Measurements from ENCODE around the gene UMODL1. TPM values are rescaled to one million over a fixed set of nuclear protein-coding genes. Genes with fewer than 3 reads are reported as not detected.

The UMODL1 gene
- total RNA-seq, 1 donor from 2014 or later: not detected

DNA sequence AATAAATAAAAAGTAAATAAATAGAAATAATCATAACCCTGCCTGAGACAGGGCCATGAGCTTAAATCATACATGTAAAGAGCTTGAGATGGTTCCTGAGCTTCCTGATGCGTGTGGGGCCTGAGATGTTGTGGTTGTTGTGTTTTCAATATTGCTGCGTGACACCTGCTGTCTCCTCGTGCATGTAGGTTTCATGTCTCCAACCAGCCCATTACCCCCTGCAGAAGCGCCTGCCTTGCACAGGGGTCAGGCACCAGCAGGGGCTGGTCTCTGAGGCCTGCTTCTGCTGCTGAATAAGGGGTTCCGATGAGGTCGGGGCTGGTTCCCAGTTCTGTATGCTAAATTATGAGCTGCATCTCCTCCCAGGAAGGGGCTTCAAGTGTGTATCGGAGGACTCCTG, 15.9 kb downstream of the UMODL1 start:
- intact Hi-C loops (cut with micrococcal nuclease): no loop called here
- H3K4me1 Mint-ChIP-seq: peaks cover 15% of the 10 kb centered on the region

DNA sequence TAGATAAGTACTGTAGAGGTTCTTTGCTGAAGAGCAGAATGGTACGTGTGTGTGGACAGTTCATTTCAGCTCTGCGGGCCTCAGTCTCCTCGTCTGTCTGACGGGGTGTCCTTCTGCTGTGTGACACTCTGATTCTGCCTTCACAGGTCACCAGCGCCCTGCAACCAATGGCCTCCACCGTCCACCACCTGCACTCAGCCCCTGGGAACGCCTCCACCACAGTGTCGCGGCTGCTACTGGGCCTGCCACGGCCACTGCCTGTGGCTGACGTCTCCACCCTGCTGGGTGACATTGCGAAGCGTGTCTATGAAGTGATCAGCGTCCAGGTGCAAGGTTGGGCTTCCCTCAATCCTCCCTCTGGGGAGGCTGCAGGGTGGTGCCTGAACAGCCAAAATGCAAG, 17.0 kb downstream of the UMODL1 start:
- no peaks in the 10 kb centered on the region for H3K36me3 Mint-ChIP-seq (ENCODE audit: low read depth)
- intact Hi-C loops (cut with micrococcal nuclease): no loop called here
- no peaks in the 10 kb centered on the region for H3K9me3 Mint-ChIP-seq
- peaks cover 11% of the 10 kb centered on the region for H3K27me3 Mint-ChIP-seq
- DNase-seq: no peak
- H3K4me3 Mint-ChIP-seq: no peak overlapping the region
- H3K27ac Mint-ChIP-seq: no peak overlapping the region
- peaks cover 15% of the 10 kb centered on the region for H3K4me1 Mint-ChIP-seq

More for the DNA sequence above, 15.9 kb downstream of the UMODL1 start:
- Mint-ChIP-seq H3K9me3 (no peaks in the 10 kb centered on the region), H3K36me3 (ENCODE audit: low read depth) (no peaks in the 10 kb centered on the region), H3K27me3 (peaks cover 11% of the 10 kb centered on the region), H3K4me3 (no peak overlapping the region), H3K27ac (no peak overlapping the region)
- no peak for DNase-seq

DNA sequence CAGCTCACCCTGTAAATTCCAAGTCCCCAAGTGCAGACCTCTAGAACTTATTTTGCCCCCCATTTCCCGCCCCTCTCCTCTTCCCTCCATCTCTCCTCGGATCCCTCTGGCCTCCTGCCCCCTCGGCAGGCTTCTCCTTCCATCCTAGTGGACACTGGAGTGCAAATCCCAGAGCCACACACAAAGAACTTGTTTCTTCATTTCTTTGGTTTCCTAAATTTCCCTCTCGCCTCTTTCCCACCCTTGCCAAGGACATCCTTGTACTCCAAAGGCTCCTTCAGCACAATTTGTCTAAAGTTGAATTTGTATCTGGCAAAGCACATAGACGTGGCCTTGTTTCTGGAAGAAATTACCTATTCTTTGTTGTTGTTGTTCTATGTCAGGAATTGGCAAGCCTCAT, 17.5 kb downstream of the UMODL1 start:
- Mint-ChIP-seq H3K4me1 (peaks cover 15% of the 10 kb centered on the region), H3K36me3 (ENCODE audit: low read depth) (no peaks in the 10 kb centered on the region), H3K4me3 (no peak overlapping the region), H3K9me3 (no peaks in the 10 kb centered on the region), H3K27me3 (peaks cover 11% of the 10 kb centered on the region), H3K27ac (no peak overlapping the region)
- no peak for DNase-seq
- intact Hi-C loops (cut with micrococcal nuclease): no loop called here

DNA sequence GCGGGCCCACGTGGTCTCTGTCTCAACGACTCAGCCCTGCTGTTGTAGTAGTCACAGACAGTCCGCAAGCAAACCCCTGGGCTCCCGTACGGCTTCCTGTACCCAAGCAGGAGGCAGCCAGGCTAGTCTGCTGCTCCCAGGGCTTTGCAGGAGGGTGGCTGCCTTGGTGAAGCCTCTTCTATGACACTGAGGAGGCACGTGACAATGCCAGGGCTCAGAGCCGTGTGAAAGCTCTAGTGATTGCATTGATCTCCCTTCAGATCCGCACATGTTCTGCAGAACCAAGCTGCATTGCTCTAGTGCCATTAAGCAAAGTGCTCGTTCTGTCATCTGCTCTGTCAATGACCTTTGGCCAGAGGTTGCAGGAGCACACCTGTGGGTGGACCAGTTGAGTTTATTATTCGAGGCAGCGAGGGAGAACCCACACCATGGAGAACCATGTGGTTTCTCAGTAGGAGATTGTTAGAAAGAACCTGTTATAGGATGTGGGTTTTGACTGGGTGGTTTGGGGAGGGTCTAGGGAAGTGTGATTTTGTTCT, 18.0 kb downstream of the UMODL1 start:
- Mint-ChIP-seq H3K9me3 (no peaks in the 10 kb centered on the region), H3K27ac (no peak overlapping the region), H3K4me1 (peaks cover 15% of the 10 kb centered on the region), H3K27me3 (peaks cover 11% of the 10 kb centered on the region), H3K4me3 (no peak overlapping the region), H3K36me3 (ENCODE audit: low read depth) (no peaks in the 10 kb centered on the region)
- intact Hi-C loops (cut with micrococcal nuclease): no loop called here
- peak; percentile 67 for DNase-seq

DNA sequence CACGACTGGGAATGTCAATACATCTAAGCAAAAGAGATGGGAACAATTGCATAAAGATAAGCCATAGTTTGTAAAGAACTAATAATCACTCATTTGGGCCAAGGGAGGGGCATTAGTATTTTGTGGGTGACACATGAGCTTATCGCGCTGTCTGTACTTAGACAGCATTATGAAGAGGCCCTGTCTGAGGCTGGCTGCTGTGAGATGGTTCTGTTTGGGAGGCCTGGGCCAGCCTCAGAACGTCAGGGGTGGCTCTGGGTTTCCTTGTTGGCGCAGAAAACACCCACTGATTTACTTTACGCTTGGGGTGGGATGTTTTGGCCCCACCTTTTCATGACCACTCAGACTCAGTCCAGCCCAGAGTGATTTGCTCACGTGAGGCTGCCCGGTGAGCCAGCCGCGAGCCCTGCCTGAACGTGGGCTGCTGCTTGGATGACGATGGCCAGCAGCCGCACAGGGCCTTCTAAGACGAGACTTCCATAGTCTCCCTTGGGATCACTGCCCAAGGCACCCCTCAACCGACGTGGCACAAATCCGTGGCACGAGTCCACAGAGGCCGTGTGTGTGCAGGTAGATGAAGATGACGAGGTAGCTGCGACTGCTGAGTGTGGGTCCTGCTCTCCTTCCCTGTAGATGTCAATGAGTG, 18.7 kb downstream of the UMODL1 start:
- H3K4me3 Mint-ChIP-seq: no peak overlapping the region
- no peak overlapping the region for H3K27ac Mint-ChIP-seq
- intact Hi-C loops (cut with micrococcal nuclease): no loop called here
- H3K9me3 Mint-ChIP-seq: no peaks in the 10 kb centered on the region
- no peaks in the 10 kb centered on the region for H3K36me3 Mint-ChIP-seq (ENCODE audit: low read depth)
- DNase-seq: no peak
- peaks cover 15% of the 10 kb centered on the region for H3K4me1 Mint-ChIP-seq
- H3K27me3 Mint-ChIP-seq: peaks cover 11% of the 10 kb centered on the region

DNA sequence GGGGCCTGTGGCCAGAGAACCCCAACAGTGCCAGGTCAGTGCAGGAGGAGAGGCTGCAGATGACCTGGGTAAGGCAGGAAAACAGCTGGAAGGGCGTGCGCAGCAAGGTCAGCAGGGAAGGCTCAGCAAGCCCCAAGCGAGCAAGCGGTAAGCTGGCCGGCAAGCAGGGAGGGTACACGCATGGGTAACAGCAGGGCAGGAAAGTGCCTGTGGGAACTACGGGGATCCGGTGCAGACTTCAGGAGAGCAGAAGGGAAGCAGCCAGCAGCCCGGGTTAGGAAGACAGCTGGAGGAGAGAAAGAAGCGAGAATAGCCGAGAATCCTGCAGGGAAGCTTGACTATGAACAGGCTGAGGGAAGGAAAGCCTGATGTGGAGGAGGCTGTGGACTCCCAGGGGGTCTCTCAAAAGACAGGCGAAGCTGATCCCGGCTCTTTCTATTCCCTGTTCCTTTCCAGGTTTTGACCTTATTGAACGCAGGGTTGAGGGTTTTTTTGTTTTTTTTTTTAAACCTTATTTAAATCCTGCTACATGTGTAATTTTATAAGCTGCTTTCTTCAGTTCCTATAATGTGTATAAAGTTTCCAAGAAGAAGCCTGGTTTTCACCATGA, 20.9 kb downstream of the UMODL1 start:
- H3K4me1 Mint-ChIP-seq: peaks cover 15% of the 10 kb centered on the region
- intact Hi-C loops (cut with micrococcal nuclease): no loop called here
- peaks cover 15% of the 10 kb centered on the region for H3K27me3 Mint-ChIP-seq
- DNase-seq: no peak
- no peak overlapping the region for H3K4me3 Mint-ChIP-seq
- no peak overlapping the region for H3K27ac Mint-ChIP-seq
- H3K36me3 Mint-ChIP-seq (ENCODE audit: low read depth): no peaks in the 10 kb centered on the region
- H3K9me3 Mint-ChIP-seq: no peaks in the 10 kb centered on the region

DNA sequence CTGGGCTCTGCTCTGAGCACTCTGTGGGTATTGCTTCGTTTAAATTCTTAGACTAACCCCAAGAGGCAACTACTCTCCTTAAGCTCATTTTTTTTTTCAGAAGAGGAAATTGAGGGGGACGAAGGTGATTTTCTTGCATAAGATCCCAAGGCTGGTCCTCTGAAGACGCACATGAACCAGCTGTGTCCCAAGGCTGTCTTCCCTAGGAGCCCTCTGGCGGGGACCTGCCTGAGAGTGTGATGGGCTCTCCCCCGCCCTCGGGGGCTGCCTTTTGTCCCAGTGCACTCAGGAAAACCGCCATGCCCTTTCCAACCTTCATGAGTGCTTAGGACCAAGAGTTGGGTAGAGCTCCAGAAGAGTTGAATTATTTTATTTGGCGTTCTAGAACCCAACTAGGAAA, 21.7 kb downstream of the UMODL1 start:
- H3K9me3 Mint-ChIP-seq: no peaks in the 10 kb centered on the region

DNA sequence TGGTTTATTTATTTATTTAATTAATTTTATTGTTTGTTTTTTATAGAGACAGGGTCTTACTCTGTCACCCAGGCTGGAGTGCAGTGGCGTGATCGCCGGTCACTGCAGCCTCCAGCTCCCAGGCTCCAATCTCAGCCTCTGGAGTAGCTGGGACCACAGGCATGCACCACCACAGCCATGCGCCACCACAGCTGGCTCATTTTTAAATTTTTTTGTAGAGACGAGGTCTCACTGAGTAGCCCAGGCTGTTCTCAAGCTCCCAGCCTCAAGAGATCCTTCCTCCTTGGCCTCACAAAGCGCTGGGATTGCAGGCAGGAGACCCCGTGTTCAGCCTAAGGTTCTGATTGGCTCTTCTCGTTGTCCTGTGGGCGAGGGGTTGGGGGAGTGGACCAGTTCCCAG, 22.1 kb downstream of the UMODL1 start:
- Mint-ChIP-seq H3K4me1 (peaks cover 15% of the 10 kb centered on the region), H3K4me3 (no peak overlapping the region), H3K27ac (no peak overlapping the region), H3K27me3 (peaks cover 19% of the 10 kb centered on the region), H3K9me3 (no peaks in the 10 kb centered on the region), H3K36me3 (ENCODE audit: low read depth) (no peaks in the 10 kb centered on the region)
- DNase-seq: no peak
- intact Hi-C loops (cut with micrococcal nuclease): no loop called here

More for the DNA sequence above, 21.7 kb downstream of the UMODL1 start:
- peaks cover 15% of the 10 kb centered on the region for H3K4me1 Mint-ChIP-seq
- intact Hi-C loops (cut with micrococcal nuclease): no loop called here
- H3K4me3 Mint-ChIP-seq: no peak overlapping the region
- H3K27me3 Mint-ChIP-seq: peaks cover 19% of the 10 kb centered on the region
- H3K27ac Mint-ChIP-seq: no peak overlapping the region
- no peaks in the 10 kb centered on the region for H3K36me3 Mint-ChIP-seq (ENCODE audit: low read depth)
- DNase-seq: no peak

DNA sequence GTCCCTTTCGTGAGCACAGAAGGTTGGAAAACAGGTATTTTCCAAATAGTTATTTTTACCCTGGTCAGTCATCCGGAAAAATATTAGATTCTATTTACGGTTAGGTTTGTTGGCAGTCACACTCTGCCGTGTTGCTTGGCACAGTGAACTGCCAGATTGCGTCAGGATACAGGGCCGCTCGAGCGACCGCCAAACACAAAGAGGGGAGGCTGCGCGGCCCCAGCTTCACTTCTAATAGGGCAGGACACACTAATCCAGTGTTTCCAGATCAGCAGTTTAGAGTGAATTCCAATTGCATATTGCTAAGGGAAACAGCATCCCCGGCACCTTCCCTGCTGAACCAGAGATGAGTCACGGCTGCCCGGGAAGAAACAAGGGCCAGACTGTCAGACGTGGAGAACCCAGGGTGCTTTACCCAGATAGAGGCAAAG, 22.9 kb downstream of the UMODL1 start:
- Mint-ChIP-seq H3K4me3 (no peak overlapping the region), H3K9me3 (no peaks in the 10 kb centered on the region), H3K27me3 (peaks cover 17% of the 10 kb centered on the region), H3K27ac (no peak overlapping the region), H3K36me3 (ENCODE audit: low read depth) (no peaks in the 10 kb centered on the region), H3K4me1 (peaks cover 10% of the 10 kb centered on the region)
- intact Hi-C loops (cut with micrococcal nuclease): no loop called here
- DNase-seq: no peak

DNA sequence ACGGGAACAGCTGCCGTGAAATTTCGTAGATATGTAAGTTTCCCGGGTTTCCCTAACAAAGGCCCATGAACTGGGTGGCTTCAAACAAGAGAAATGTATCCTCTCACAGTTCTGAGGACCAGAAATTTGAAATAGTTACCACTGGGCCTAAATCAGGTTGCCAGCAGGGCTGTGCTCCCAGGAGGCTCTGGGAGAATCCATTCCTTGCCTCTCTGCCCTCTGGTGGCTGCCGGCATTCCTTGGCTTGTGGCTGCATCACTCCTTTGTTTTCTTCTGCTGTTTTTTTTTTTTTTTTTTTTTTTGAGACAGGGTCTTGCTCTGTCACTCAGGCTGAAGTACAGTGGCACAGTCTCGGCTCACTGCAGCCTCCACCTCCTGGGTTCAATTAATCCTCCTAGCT, 23.7 kb downstream of the UMODL1 start:
- H3K4me1 Mint-ChIP-seq: peaks cover 2% of the 10 kb centered on the region
- H3K36me3 Mint-ChIP-seq (ENCODE audit: low read depth): no peaks in the 10 kb centered on the region
- peaks cover 17% of the 10 kb centered on the region for H3K27me3 Mint-ChIP-seq
- no peak overlapping the region for H3K4me3 Mint-ChIP-seq
- H3K27ac Mint-ChIP-seq: no peak overlapping the region
- H3K9me3 Mint-ChIP-seq: no peaks in the 10 kb centered on the region
- DNase-seq: no peak
- intact Hi-C loops (cut with micrococcal nuclease): no loop called here

DNA sequence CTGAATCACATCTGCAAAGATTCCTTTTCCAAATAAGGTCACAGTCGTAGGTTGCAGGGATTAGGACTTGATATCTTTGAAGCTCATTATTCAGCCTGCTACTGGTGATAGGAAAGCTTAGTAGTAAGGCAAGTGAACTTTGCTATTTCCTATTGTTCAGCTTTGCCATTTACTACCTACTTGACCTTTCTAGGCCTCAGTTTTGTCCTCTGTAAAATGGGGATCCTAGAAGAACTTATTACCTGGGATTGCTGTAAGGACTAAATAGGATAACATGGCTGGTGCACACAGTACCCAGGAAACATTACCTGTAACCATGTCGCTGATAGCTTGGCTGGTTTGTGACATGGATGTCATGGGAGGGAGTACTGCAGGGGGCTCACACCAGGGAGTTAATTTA, 24.5 kb downstream of the UMODL1 start:
- Mint-ChIP-seq H3K27me3 (peaks cover 17% of the 10 kb centered on the region), H3K9me3 (no peaks in the 10 kb centered on the region), H3K4me1 (no peaks in the 10 kb centered on the region), H3K36me3 (ENCODE audit: low read depth) (no peaks in the 10 kb centered on the region), H3K4me3 (no peak overlapping the region), H3K27ac (no peak overlapping the region)
- no peak for DNase-seq
- intact Hi-C loops (cut with micrococcal nuclease): no loop called here

DNA sequence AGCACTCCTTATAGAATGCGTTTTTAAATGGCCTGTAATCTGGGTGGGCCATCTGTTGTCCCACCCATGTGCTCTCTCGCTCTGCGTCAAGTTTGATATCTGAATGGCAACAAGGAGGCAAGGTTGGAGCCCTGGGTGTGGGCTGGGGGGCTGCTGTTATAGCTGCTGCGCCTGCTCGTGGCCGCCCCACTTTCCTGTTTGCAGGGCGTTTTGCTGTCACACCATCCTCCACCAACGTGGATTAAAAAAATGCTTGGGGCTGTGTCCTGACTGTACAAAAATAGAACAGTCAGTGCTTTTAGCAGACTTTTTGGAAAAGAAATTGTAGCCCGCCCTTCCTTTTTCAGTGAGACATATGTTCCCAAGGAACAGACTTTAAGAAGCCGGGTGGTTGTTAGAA, 25.4 kb downstream of the UMODL1 start:
- Mint-ChIP-seq H3K27ac (no peak overlapping the region), H3K4me1 (no peaks in the 10 kb centered on the region), H3K4me3 (no peak overlapping the region), H3K36me3 (ENCODE audit: low read depth) (no peaks in the 10 kb centered on the region), H3K27me3 (peaks cover 14% of the 10 kb centered on the region), H3K9me3 (no peaks in the 10 kb centered on the region)
- intact Hi-C loops (cut with micrococcal nuclease): no loop called here
- no peak for DNase-seq

DNA sequence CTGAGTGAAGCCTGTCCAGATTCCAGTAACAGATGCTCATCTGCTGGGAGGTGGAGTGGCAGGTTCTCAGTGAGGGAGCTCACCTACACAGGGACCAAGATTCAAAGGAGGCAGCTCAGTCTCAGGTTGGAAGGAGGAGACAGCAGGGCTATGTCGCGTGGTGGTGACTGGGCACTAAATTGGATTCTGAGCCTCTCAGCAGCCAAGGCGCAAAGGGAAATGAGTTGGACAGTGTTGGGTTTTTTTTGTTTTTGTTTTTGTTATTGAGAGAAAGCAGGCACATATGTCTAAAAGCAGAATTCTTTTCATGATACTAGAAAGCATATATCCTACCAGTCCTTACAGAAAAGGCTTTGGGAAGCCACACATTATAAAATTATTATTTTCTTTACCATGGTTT, 26.2 kb downstream of the UMODL1 start:
- H3K27me3 Mint-ChIP-seq: peaks cover 16% of the 10 kb centered on the region
- no peak for DNase-seq

DNA sequence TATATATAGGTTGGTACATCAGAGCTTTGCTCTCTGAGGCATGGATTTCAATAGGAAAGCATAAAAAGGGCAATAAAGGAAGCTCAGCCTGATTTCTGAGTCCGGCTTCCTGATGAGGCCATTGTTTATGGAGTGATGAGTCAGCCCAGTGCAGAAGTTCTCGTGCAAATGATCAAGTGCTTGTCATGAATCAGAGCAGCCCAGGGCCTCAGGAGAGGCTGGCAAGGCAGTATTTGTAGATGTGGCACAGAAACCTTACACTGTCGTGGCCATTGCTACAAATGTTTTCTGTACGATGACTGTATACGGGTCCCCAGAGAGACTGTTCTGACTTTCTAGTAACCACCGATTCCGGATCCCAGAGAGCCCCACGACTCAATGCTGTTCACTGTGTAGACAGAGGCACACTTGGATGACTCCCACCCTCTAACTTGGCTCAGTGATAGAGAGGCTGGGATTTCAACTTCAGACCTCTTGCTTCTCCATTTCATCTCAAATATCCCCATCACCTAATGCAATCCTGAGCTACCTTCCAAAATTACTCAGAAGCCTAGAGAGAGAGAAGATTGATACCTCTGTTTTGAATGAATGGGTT, 26.8 kb downstream of the UMODL1 start:
- intact Hi-C loops (cut with micrococcal nuclease): no loop called here
- H3K27ac Mint-ChIP-seq: no peak overlapping the region
- DNase-seq: no peak
- H3K27me3 Mint-ChIP-seq: peaks cover 19% of the 10 kb centered on the region
- no peak overlapping the region for H3K4me3 Mint-ChIP-seq
- H3K36me3 Mint-ChIP-seq (ENCODE audit: low read depth): no peaks in the 10 kb centered on the region
- no peaks in the 10 kb centered on the region for H3K9me3 Mint-ChIP-seq
- no peaks in the 10 kb centered on the region for H3K4me1 Mint-ChIP-seq

More for the DNA sequence above, 26.2 kb downstream of the UMODL1 start:
- Mint-ChIP-seq H3K36me3 (ENCODE audit: low read depth) (no peaks in the 10 kb centered on the region), H3K4me3 (no peak overlapping the region), H3K9me3 (no peaks in the 10 kb centered on the region), H3K4me1 (no peaks in the 10 kb centered on the region), H3K27ac (no peak overlapping the region)
- intact Hi-C loops (cut with micrococcal nuclease): no loop called here
